PC-9 (cell line): Measurements from ENCODE around the gene CNOT1.

Experiments used
- EZH2 ChIP-seq: fragments of 200-600 bp; sonication (generic); IDR thresholded peaks from 2 replicates; pipeline ENCODE4 v1.8.0; 2017; ENCODE audit warnings: antibody characterized with exemption, low read depth
- TF ChIP-seq, protein P1 (sequence below): fragments of 200-600 bp; sonication (generic); conservative IDR thresholded peaks from 2 replicates; pipeline ENCODE4 v1.6.1; 2017; ENCODE audit warnings: mixed run types, antibody characterized with exemption, mild to moderate bottlenecking, moderate library complexity

DNA sequence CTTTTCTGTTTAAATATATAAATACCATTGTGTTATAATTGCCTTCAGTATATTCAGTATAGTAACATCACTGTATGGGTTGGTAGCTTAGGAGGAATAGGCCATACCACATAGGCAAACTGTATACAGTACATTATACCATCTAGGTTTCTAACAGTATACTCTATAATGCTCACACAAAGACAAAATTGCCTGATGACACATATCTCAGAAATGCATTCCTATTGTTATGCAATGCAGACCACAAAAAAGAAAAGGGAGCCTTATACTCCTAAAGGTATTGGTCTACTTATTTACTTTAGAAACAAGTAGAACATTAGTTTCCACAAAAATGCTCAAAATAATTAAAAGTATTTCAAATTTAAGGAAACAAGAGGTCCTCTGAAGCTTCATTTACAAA lies 66.4 kb downstream of the CNOT1 start:
- TF ChIP-seq, protein P1, sequence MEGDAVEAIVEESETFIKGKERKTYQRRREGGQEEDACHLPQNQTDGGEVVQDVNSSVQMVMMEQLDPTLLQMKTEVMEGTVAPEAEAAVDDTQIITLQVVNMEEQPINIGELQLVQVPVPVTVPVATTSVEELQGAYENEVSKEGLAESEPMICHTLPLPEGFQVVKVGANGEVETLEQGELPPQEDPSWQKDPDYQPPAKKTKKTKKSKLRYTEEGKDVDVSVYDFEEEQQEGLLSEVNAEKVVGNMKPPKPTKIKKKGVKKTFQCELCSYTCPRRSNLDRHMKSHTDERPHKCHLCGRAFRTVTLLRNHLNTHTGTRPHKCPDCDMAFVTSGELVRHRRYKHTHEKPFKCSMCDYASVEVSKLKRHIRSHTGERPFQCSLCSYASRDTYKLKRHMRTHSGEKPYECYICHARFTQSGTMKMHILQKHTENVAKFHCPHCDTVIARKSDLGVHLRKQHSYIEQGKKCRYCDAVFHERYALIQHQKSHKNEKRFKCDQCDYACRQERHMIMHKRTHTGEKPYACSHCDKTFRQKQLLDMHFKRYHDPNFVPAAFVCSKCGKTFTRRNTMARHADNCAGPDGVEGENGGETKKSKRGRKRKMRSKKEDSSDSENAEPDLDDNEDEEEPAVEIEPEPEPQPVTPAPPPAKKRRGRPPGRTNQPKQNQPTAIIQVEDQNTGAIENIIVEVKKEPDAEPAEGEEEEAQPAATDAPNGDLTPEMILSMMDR = no peak
- no peak for TF ChIP-seq EZH2
